Loucy (cell line): ENCODE measurements around the gene KCTD13.

Experiments
- CTCF ChIP-seq: fragments of 200-600 bp; sonication (generic); conservative IDR thresholded peaks from 2 replicates; pipeline ENCODE4 v1.5.1; 2014; ENCODE audit warnings: mild to moderate bottlenecking, antibody characterized with exemption, low read length
- EZH2phosphoT487 ChIP-seq: fragments of 200-600 bp; IDR thresholded peaks from 2 replicates; pipeline ENCODE4 v1.6.1; 2018; ENCODE audit warnings: antibody characterized with exemption, mild to moderate bottlenecking, moderate library complexity, borderline replicate concordance

GRCh38 chr16:29922326-29922725 is 3.7 kb downstream of the KCTD13 start:
- TF ChIP-seq CTCF: no peak
- TF ChIP-seq EZH2phosphoT487: no peak
